GM18526 (cell line): Measurements from ENCODE around the gene KCNC1.

Experiments used
- POLR2A ChIP-seq: IDR thresholded peaks from 3 replicates; pipeline ENCODE4 v1.6.1; 2011; ENCODE audit not compliant: insufficient read length; ENCODE audit errors: extremely low read depth

KCNC1 gene

GRCh38 chr11:17751558-17751957, 17.0 kb downstream of the KCNC1 start:
- no peak for TF ChIP-seq POLR2A

- TF ChIP-seq POLR2A, result no peak
Observed at GRCh38 chr11:17752144-17752543, 17.6 kb downstream of the KCNC1 start.

GRCh38 chr11:17753153-17753552, 18.6 kb downstream of the KCNC1 start:
- TF ChIP-seq POLR2A, result no peak

- TF ChIP-seq POLR2A, result no peak
Observed at GRCh38 chr11:17753641-17754040, 19.1 kb downstream of the KCNC1 start.

GRCh38 chr11:17755891-17756290, 21.3 kb downstream of the KCNC1 start:
- no peak for TF ChIP-seq POLR2A

- no peak for TF ChIP-seq POLR2A
Observed at GRCh38 chr11:17760102-17761029, 25.8 kb downstream of the KCNC1 start.

- no peak for TF ChIP-seq POLR2A
Observed at GRCh38 chr11:17762309-17762974, 27.9 kb downstream of the KCNC1 start.

- no peak for TF ChIP-seq POLR2A
Observed at GRCh38 chr11:17763244-17763643, 28.7 kb downstream of the KCNC1 start.

GRCh38 chr11:17763703-17764102, 29.1 kb downstream of the KCNC1 start:
- no peak for TF ChIP-seq POLR2A

GRCh38 chr11:17764446-17765218, 30.1 kb downstream of the KCNC1 start:
- TF ChIP-seq POLR2A, result no peak

- no peak for TF ChIP-seq POLR2A
Observed at GRCh38 chr11:17765356-17766072, 30.9 kb downstream of the KCNC1 start.

- TF ChIP-seq POLR2A, result no peak
Observed at GRCh38 chr11:17766073-17766359, 31.4 kb downstream of the KCNC1 start.

GRCh38 chr11:17766590-17766989, 32.0 kb downstream of the KCNC1 start:
- no peak for TF ChIP-seq POLR2A

- TF ChIP-seq POLR2A, result no peak
Observed at GRCh38 chr11:17767301-17767885, 32.8 kb downstream of the KCNC1 start.

- no peak for TF ChIP-seq POLR2A
Observed at GRCh38 chr11:17767914-17768313, 33.3 kb downstream of the KCNC1 start.
